Measurements from ENCODE around the gene VKORC1.

VKORC1 gene

DNA sequence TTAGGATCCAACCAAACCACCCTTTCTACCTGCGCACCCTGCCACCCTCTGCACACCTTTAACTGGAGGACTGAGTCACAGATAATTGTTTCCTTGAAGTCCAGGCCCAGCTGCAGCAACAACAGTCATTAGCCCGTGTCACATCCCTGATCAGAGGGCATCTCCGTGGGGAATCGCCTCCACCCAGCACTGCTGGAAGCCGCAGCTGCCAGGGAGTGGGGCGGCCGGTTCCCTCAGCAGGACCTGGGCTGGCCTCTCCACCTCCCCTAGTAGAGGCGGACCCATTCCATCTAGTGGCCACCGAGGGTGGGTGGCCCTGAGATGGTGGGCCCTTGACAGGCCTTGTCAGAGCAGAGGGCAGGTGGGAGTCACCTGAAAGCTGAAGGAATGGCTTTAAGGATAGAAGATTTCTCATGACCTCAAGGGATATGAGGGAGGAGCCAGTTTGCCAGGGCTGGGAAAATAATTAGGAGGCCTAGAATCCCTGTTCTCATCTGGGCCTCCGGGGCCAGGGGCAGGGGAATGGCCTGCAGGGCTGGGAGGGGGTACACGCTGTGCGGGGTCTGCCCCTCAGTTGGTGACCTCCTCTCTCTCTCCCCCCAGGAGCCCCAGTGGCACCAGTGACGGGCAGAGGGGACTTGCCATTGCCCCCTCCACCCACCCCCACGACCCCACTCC lies 12.1 kb downstream of the VKORC1 start:
- H2BK120ac ChIP-seq (ENCODE audit: low read depth, low read length) = no peak overlapping the region
- H3K4me1 ChIP-seq (ENCODE audit: control insufficient read depth in 2 of 2, insufficient read depth in 1 of 2, low read depth in 1 of 2, low read length in 2 of 2) = no peaks in the 10 kb centered on the region
- no peak overlapping the region for H2BK12ac ChIP-seq (ENCODE audit: low read length)
- no peak overlapping the region for H3K4ac ChIP-seq (ENCODE audit: low read length)
- no peak overlapping the region for H3K27ac ChIP-seq (replicated peaks; ENCODE audit: low read length)
- no peak overlapping the region for H4K91ac ChIP-seq (ENCODE audit: low read depth, low read length, poor library complexity)
- no peak overlapping the region for H3K9ac ChIP-seq (ENCODE audit: low read depth, low read length, poor library complexity)
- no peak overlapping the region for H2AFZ ChIP-seq (ENCODE audit: low read length)
- no peak overlapping the region for H2BK15ac ChIP-seq (ENCODE audit: low read length)
- H3K14ac ChIP-seq (ENCODE audit: low read length) = no peak overlapping the region
- DNase-seq (ENCODE audit: low spot score) = no peak
- no peak overlapping the region for H3K4me3 ChIP-seq (ENCODE audit: low read length in 2 of 2)
- H3K18ac ChIP-seq (ENCODE audit: low read length) = no peak overlapping the region
- H2AK5ac ChIP-seq (ENCODE audit: low read depth, low read length) = no peak overlapping the region
- no CpG with 5 or more reads among the region's 14 CpGs for WGBS, 2 donors (ENCODE audit: extremely low coverage in 2 of 2, insufficient read length in 2 of 2, insufficient replicate concordance in 1 of 2)
- H3K27me3 ChIP-seq (ENCODE audit: control insufficient read depth in 3 of 3, insufficient read depth in 3 of 3, low read depth in 1 of 3, low read length in 3 of 3) = no peaks in the 10 kb centered on the region
- H3K36me3 ChIP-seq (replicated peaks in 1 of 2; ENCODE audit: control insufficient read depth in 2 of 2, insufficient read depth in 2 of 2, low read length in 2 of 2) = peaks cover 55 to 80% of the 10 kb centered on the region in 2 donors
- H3K79me1 ChIP-seq (ENCODE audit: low read depth, low read length) = peaks cover 20% of the 10 kb centered on the region
- no peak overlapping the region for H4K8ac ChIP-seq (ENCODE audit: low read depth, low read length)
- H3K4me2 ChIP-seq (ENCODE audit: insufficient read depth, low read length, poor library complexity, severe bottlenecking) = no peak overlapping the region
- H2BK5ac ChIP-seq (ENCODE audit: low read length) = no peak overlapping the region
- H3K9me3 ChIP-seq (replicated peaks in 1 of 2; ENCODE audit: control insufficient read depth in 2 of 2, insufficient read depth in 1 of 2, low read depth in 1 of 2, low read length in 2 of 2) = no peaks in the 10 kb centered on the region
- H3K23ac ChIP-seq (ENCODE audit: low read depth, low read length, poor library complexity) = no peak overlapping the region

DNA sequence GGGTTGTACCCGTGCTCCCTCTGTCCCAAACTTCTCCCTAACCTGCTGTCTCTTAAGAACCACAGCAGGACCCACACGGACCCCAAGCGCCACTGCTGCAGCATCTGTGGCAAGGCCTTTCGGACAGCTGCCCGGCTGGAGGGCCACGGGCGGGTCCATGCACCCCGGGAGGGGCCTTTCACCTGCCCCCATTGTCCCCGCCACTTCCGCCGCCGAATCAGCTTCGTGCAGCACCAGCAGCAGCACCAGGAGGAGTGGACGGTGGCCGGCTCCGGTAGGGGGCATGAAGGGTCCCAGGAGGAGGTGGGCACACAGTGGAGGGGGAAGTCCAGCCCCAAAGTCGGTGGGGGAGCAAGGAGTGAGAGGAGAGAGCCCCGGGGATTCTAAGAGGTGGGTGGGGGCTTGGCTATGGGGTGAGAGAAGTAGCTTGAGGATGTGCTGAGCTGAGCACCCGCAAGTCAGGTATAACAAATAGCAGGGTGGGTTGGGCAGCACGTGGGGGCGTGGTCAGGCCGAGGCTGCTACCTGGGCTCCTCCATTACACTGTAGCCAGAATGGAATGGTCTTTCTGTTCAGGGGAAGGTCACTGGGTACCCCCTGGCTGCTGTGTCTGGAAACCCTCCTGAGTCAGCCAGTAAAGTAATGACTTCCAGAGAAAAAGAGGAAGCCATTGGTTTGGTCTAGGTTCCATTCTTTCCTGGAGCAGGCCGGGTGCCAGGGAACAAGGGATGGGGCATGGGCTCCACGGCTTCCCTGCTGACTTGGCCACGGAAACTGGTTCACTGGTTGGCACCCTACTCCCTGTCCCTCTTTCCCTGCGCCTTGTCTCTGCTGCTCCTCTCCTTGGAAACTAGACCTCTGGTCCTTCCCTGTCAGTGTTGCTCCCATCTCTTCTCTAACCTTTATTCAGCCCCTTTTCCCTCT lies 12.9 kb downstream of the VKORC1 start:
- H3K4ac ChIP-seq (ENCODE audit: low read length) = no peak overlapping the region
- no peak overlapping the region for H3K14ac ChIP-seq (ENCODE audit: low read length)
- no peak overlapping the region for H3K9ac ChIP-seq (ENCODE audit: low read depth, low read length, poor library complexity)
- no peaks in the 10 kb centered on the region for H3K27me3 ChIP-seq (ENCODE audit: control insufficient read depth in 3 of 3, insufficient read depth in 3 of 3, low read depth in 1 of 3, low read length in 3 of 3)
- no CpG with 5 or more reads among the region's 26 CpGs for WGBS, 2 donors (ENCODE audit: extremely low coverage in 2 of 2, insufficient read length in 2 of 2, insufficient replicate concordance in 1 of 2)
- H3K4me2 ChIP-seq (ENCODE audit: insufficient read depth, low read length, poor library complexity, severe bottlenecking) = no peak overlapping the region
- H3K18ac ChIP-seq (ENCODE audit: low read length) = no peak overlapping the region
- H2BK15ac ChIP-seq (ENCODE audit: low read length) = no peak overlapping the region
- H2AK5ac ChIP-seq (ENCODE audit: low read depth, low read length) = no peak overlapping the region
- H3K9me3 ChIP-seq (replicated peaks in 1 of 2; ENCODE audit: control insufficient read depth in 2 of 2, insufficient read depth in 1 of 2, low read depth in 1 of 2, low read length in 2 of 2) = no peaks in the 10 kb centered on the region
- H3K27ac ChIP-seq (replicated peaks; ENCODE audit: low read length) = no peak overlapping the region
- peaks cover 63 to 88% of the 10 kb centered on the region in 2 donors for H3K36me3 ChIP-seq (replicated peaks in 1 of 2; ENCODE audit: control insufficient read depth in 2 of 2, insufficient read depth in 2 of 2, low read length in 2 of 2)
- no peak overlapping the region for H2BK120ac ChIP-seq (ENCODE audit: low read depth, low read length)
- no peak overlapping the region for H4K8ac ChIP-seq (ENCODE audit: low read depth, low read length)
- H3K4me1 ChIP-seq (ENCODE audit: control insufficient read depth in 2 of 2, insufficient read depth in 1 of 2, low read depth in 1 of 2, low read length in 2 of 2) = no peaks in the 10 kb centered on the region
- H3K79me1 ChIP-seq (ENCODE audit: low read depth, low read length) = peaks cover 28% of the 10 kb centered on the region
- no peak overlapping the region for H3K23ac ChIP-seq (ENCODE audit: low read depth, low read length, poor library complexity)
- no peak overlapping the region for H3K4me3 ChIP-seq (ENCODE audit: low read length in 2 of 2)
- no peak overlapping the region for H2AFZ ChIP-seq (ENCODE audit: low read length)
- H4K91ac ChIP-seq (ENCODE audit: low read depth, low read length, poor library complexity) = no peak overlapping the region
- no peak overlapping the region for H2BK12ac ChIP-seq (ENCODE audit: low read length)
- no peak for DNase-seq (ENCODE audit: low spot score)
- peak overlapping the region; percentile 75 for H2BK5ac ChIP-seq (ENCODE audit: low read length)

GRCh38 chr16:31080756-31081419 lies 13.7 kb downstream of the VKORC1 start:
- Histone ChIP-seq H3K4ac (ENCODE audit: low read length) (no peak overlapping the region), H3K9ac (ENCODE audit: low read depth, low read length, poor library complexity) (no peak overlapping the region), H4K8ac (ENCODE audit: low read depth, low read length) (no peak overlapping the region), H3K79me1 (ENCODE audit: low read depth, low read length) (peaks cover 34% of the 10 kb centered on the region), H2BK120ac (ENCODE audit: low read depth, low read length) (no peak overlapping the region), H2BK12ac (ENCODE audit: low read length) (no peak overlapping the region), H3K23ac (ENCODE audit: low read depth, low read length, poor library complexity) (peak overlapping the region; percentile 55), H3K27ac (replicated peaks; ENCODE audit: low read length) (no peak overlapping the region), H3K27me3 (ENCODE audit: control insufficient read depth in 3 of 3, insufficient read depth in 3 of 3, low read depth in 1 of 3, low read length in 3 of 3) (no peaks in the 10 kb centered on the region), H3K14ac (ENCODE audit: low read length) (no peak overlapping the region), H3K4me3 (ENCODE audit: low read length in 2 of 2) (no peak overlapping the region), H4K91ac (ENCODE audit: low read depth, low read length, poor library complexity) (no peak overlapping the region), H3K18ac (ENCODE audit: low read length) (no peak overlapping the region), H2AK5ac (ENCODE audit: low read depth, low read length) (no peak overlapping the region), H2AFZ (ENCODE audit: low read length) (no peak overlapping the region), H3K36me3 (replicated peaks in 1 of 2; ENCODE audit: control insufficient read depth in 2 of 2, insufficient read depth in 2 of 2, low read length in 2 of 2) (peaks cover 69 to 96% of the 10 kb centered on the region in 2 donors), H2BK5ac (ENCODE audit: low read length) (peak overlapping the region; percentile 75), H3K4me1 (ENCODE audit: control insufficient read depth in 2 of 2, insufficient read depth in 1 of 2, low read depth in 1 of 2, low read length in 2 of 2) (no peaks in the 10 kb centered on the region), H3K9me3 (replicated peaks in 1 of 2; ENCODE audit: control insufficient read depth in 2 of 2, insufficient read depth in 1 of 2, low read depth in 1 of 2, low read length in 2 of 2) (no peaks in the 10 kb centered on the region), H3K4me2 (ENCODE audit: insufficient read depth, low read length, poor library complexity, severe bottlenecking) (no peak overlapping the region), H2BK15ac (ENCODE audit: low read length) (no peak overlapping the region)
- no CpG with 5 or more reads among the region's 13 CpGs for WGBS, 2 donors (ENCODE audit: extremely low coverage in 2 of 2, insufficient read length in 2 of 2, insufficient replicate concordance in 1 of 2)
- DNase-seq (ENCODE audit: low spot score) = no peak
